ENCODE data around the gene PTGES2. TPM values are rescaled to one million over a fixed set of nuclear protein-coding genes. Genes with fewer than 3 reads are reported as not detected.

PTGES2 gene
- total RNA-seq, result 56.7 and 90.5 TPM in 2 replicates

GRCh38 chr9:128127568-128127989 lies at the start of gene PTGES2:
Gene PTGES2, minus strand, starts transcription at chr9:128127729. Its CDS starts 12 bp downstream, at chr9:128127717.

DNA sequence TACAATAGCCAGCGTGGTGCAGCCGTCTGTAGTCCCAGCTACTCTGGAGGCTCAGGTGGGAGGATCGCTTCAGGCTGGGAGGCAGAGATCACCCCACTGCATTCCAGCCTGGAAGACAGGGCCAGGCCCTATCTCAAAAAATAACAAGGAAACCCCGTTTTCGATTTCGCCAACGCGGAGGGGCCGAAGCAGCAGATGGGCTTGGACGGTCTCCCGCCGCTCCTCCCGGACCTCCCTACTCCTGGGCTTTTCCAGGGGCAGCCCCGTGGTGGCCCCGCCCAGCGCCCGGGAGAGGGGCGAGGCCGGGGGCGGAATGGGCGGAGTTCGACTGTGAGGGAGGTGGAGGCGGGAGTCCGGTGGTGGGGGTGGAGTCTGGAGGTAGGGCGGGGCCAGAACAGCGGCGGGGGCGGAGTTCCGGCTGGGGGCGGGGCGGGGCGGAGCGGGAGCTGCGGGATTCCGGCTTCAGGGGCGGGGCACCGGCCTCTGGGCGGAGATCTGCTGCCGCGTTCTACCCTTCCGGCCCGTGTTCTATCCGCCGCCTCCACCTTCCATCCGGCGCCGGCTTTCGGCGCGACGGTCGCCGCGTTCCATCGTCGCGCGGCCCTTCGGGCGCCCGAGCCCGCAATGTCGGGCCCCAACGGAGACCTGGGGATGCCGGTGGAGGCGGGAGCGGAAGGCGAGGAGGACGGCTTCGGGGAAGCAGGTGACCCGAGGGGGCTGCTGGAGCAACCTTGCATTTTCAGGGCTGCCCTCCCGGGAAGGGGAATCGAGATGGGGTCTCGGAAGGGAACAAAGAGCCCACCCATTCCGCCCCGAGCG lies 32.5 kb upstream of the PTGES2 start, which contains the start of gene BBLN:
Gene BBLN (plus strand): TSS at position 482 of the 819 bp plus-strand sequence. CDS start 143 bp downstream, at position 625.

GRCh38 chr9:128149001-128149701 lies 21.6 kb upstream of the PTGES2 start, which contains the start of gene LCN2:
Gene LCN2, plus strand, starts transcription at chr9:128149453. Its CDS starts 73 bp downstream, at chr9:128149526.

Other genes with a start within 250 kb of the PTGES2 start
- gene ST6GALNAC6, start 228.1 kb downstream of the PTGES2 start, total RNA-seq, result 78.7 and 81.3 TPM in 2 replicates
- gene ST6GALNAC4, start 210.7 kb downstream of the PTGES2 start, total RNA-seq, result 38.3 and 43.2 TPM in 2 replicates
- gene PIP5KL1, start 197.0 kb downstream of the PTGES2 start, total RNA-seq, result 0.71 and 1.2 TPM in 2 replicates
- gene DPM2, start 189.9 kb downstream of the PTGES2 start, total RNA-seq, result 17.5 and 30.6 TPM in 2 replicates
- 8.9 and 90.8 TPM in 2 replicates for gene EEIG1, start 146.7 kb downstream of the PTGES2 start, total RNA-seq
- 9.2 and 14.4 TPM in 2 replicates for gene NAIF1, start 60.4 kb downstream of the PTGES2 start, total RNA-seq
- gene SLC25A25, start 59.5 kb downstream of the PTGES2 start, total RNA-seq, result 20.2 and 21.1 TPM in 2 replicates
- not detected in 2 replicates for gene LCN2, start 21.7 kb upstream of the PTGES2 start, total RNA-seq
- gene BBLN, start 32.5 kb upstream of the PTGES2 start, total RNA-seq, result 256 and 309 TPM in 2 replicates
- gene CIZ1, start 63.8 kb upstream of the PTGES2 start, total RNA-seq, result 45.0 and 49.4 TPM in 2 replicates
- 1.4 and 5.2 TPM in 2 replicates for gene DNM1, start 75.7 kb upstream of the PTGES2 start, total RNA-seq
- 101 and 105 TPM in 2 replicates for gene GOLGA2, start 148.3 kb upstream of the PTGES2 start, total RNA-seq
- gene SWI5, start 148.5 kb upstream of the PTGES2 start, total RNA-seq, result 57.1 and 57.4 TPM in 2 replicates
- gene TRUB2, start 194.7 kb upstream of the PTGES2 start, total RNA-seq, result 14.0 and 23.9 TPM in 2 replicates
- 51.6 and 57.2 TPM in 2 replicates for gene COQ4, start 195.1 kb upstream of the PTGES2 start, total RNA-seq
- gene SLC27A4, start 212.8 kb upstream of the PTGES2 start, total RNA-seq, result 16.1 and 19.9 TPM in 2 replicates
- gene URM1, start 243.6 kb upstream of the PTGES2 start, total RNA-seq, result 40.6 and 45.3 TPM in 2 replicates